ENCODE results near the gene MGP.

MGP gene

GRCh38 chr12:14854586-14855183 is 31.0 kb downstream of the MGP start:
- DNase-seq (ENCODE audit: low spot score), result no peak

- DNase-seq (ENCODE audit: low spot score), result no peak
These were observed 31.7 kb downstream of the MGP start for GRCh38 chr12:14853961-14854360.

GRCh38 chr12:14852880-14853279 is 32.8 kb downstream of the MGP start:
- DNase-seq (ENCODE audit: low spot score), result no peak

- no peak for DNase-seq (ENCODE audit: low spot score)
These were observed 34.6 kb downstream of the MGP start for GRCh38 chr12:14850929-14851663.

- DNase-seq (ENCODE audit: low spot score), result no peak
These were observed 36.0 kb downstream of the MGP start for GRCh38 chr12:14849661-14850060.

- DNase-seq (ENCODE audit: low spot score), result no peak
These were observed 38.6 kb downstream of the MGP start for GRCh38 chr12:14846876-14847580.

- no peak for DNase-seq (ENCODE audit: low spot score)
These were observed 39.5 kb downstream of the MGP start for GRCh38 chr12:14846042-14846587.

GRCh38 chr12:14845350-14845750 is 40.3 kb downstream of the MGP start:
- peak; percentile 47 for DNase-seq (ENCODE audit: low spot score)

GRCh38 chr12:14844401-14844800 is 41.3 kb downstream of the MGP start:
- DNase-seq (ENCODE audit: low spot score), result no peak

- DNase-seq (ENCODE audit: low spot score), result no peak
These were observed 42.2 kb downstream of the MGP start, which contains the start of gene ART4 for GRCh38 chr12:14843425-14843887. Gene ART4, minus strand, starts transcription at chr12:14843526. Its CDS starts 413 bp downstream, at chr12:14843113.

GRCh38 chr12:14842315-14842714 is 43.3 kb downstream of the MGP start:
- DNase-seq (ENCODE audit: low spot score), result no peak

GRCh38 chr12:14841761-14842160 is 43.9 kb downstream of the MGP start:
- no peak for DNase-seq (ENCODE audit: low spot score)

- no peak for DNase-seq (ENCODE audit: low spot score)
These were observed 45.0 kb downstream of the MGP start for GRCh38 chr12:14840616-14841015.

- DNase-seq (ENCODE audit: low spot score), result no peak
These were observed 46.4 kb downstream of the MGP start for GRCh38 chr12:14839262-14839661.

GRCh38 chr12:14836336-14837210 is 49.1 kb downstream of the MGP start:
- no peak for DNase-seq (ENCODE audit: low spot score)

- DNase-seq (ENCODE audit: low spot score), result no peak
These were observed 51.1 kb downstream of the MGP start for GRCh38 chr12:14834509-14834908.

GRCh38 chr12:14833952-14834351 is 51.7 kb downstream of the MGP start:
- DNase-seq (ENCODE audit: low spot score), result no peak

GRCh38 chr12:14833336-14833735 is 52.3 kb downstream of the MGP start:
- no peak for DNase-seq (ENCODE audit: low spot score)

Measured in activated CD4-positive, alpha-beta T cell treated with anti-CD3 and anti-CD28 coated beads, Interleukin-2, Interleukin-4, amounts not matched to agents 100 ng/mL and 50 ng/mL, durations not matched to agents 16 hours and 8 hours (primary cell).